GM13977 (cell line): ENCODE data around the gene CYP3A7.
A peak's percentile ranks its signal among the peaks of the same experiment; 100 is the strongest.
"Not testable (repeated sequence)": the region's sequence is repeated elsewhere in the genome, so short reads cannot be mapped to it uniquely, and the experiment has no call there.

Source experiments
- DNase-seq: peaks from one replicate; pipeline ENCODE4 v3.0.0; 2012; ENCODE audit warnings: low spot score
- in situ Hi-C: fragments of 300-500 bp; cut with MboI; formaldehyde crosslinking; loops from one replicate; pipeline ENCODE4 v1.12.0; 2022; ENCODE audit warnings: low sequenced_read_pairs, low pct_unique_long_range_greater_than_20kb, mixed read lengths, inconsistent platforms; ENCODE audit not compliant: unreplicated experiment
- TF ChIP-seq, protein P1 (sequence below): IDR thresholded peaks from 2 replicates; pipeline ENCODE4 v1.5.1; 2012; ENCODE audit warnings: mild to moderate bottlenecking, control low read depth; ENCODE audit not compliant: insufficient read depth; ENCODE audit errors: extremely low read depth, missing control alignments

CYP3A7 gene

DNA sequence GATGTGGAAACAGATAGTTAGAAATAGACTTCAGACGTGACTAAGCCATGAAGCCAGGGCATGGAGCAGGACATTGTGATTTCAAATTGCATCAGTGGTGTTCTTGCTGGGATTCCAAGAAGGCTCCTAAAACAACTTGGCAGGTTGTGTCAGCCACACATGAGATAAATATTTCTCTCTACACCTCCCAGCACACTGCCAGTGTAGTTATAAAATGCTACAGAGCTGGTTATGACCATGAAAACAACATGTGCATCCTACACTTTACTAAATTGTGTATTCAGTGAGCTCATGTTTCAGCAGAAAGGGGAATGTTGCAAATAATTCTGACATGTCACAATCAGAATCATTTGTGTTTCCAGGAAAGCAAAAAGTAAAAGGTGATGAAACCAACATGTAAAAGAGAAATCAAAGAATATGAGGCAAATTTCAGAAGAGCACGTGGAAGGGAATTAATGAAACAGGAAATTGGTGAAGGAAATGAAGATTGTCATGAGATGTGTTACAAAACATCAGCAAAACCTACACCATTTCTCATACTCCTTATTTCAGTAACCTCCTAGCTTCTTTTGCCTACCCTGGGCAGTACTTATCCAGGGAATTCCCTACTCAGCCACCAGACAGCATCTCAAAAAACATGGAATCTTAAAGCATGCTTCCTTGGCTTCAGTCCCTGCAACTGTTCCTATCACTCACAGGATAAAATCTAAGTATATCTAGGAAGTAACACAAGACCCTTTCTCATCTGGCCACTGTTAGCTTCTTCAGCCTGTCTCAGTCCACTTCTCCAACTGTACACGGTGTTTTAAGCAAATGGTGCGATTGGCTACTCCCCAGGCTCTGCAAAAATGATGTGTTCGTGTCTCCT lies 5.8 kb upstream of the CYP3A7 start:
- no peak for DNase-seq
- in situ Hi-C loops = no loop called here
- TF ChIP-seq, protein P1, sequence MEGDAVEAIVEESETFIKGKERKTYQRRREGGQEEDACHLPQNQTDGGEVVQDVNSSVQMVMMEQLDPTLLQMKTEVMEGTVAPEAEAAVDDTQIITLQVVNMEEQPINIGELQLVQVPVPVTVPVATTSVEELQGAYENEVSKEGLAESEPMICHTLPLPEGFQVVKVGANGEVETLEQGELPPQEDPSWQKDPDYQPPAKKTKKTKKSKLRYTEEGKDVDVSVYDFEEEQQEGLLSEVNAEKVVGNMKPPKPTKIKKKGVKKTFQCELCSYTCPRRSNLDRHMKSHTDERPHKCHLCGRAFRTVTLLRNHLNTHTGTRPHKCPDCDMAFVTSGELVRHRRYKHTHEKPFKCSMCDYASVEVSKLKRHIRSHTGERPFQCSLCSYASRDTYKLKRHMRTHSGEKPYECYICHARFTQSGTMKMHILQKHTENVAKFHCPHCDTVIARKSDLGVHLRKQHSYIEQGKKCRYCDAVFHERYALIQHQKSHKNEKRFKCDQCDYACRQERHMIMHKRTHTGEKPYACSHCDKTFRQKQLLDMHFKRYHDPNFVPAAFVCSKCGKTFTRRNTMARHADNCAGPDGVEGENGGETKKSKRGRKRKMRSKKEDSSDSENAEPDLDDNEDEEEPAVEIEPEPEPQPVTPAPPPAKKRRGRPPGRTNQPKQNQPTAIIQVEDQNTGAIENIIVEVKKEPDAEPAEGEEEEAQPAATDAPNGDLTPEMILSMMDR = no peak

DNA sequence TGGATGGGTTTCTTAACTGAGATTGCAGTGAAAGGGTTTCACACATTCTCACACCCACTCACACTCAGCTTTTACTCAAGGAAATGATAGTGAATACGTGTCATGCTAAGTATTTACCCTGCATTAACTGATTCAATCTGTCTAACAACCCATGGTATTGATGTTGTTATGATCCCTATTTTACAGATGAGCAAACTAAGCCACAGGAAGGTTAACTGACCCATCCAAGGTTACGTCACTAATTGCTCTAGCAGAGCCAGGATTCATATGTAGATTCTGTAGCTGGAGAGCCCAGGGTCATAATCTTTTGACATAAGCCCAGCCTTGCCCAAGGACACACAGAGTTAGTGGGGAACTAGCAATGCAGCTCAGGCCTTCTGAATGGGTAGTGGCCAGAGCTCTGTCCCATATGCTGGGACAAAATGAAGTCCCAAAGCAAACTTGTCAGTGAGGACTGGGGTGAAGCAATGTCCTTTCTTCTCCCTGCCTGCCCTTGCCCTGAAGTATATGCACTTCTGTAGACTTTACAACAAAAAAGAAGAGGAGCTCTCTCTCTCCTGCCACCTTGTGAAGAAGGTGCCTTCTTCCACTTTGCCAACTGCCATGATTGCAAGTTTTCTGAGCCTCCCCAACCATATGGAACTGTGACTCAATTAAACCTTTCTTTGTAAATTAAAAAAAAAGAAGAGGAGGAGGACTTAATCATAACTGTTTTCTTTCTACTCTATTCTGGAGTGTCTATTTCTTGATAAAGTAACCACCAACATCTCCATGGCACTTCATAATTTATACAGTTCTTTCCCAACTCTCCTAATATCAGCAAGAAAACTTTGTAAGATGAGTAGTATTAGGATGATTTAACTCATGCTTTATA lies 4.9 kb upstream of the CYP3A7 start:
- DNase-seq = no peak
- in situ Hi-C loops = no loop called here
- TF ChIP-seq, protein P1 = no peak

DNA sequence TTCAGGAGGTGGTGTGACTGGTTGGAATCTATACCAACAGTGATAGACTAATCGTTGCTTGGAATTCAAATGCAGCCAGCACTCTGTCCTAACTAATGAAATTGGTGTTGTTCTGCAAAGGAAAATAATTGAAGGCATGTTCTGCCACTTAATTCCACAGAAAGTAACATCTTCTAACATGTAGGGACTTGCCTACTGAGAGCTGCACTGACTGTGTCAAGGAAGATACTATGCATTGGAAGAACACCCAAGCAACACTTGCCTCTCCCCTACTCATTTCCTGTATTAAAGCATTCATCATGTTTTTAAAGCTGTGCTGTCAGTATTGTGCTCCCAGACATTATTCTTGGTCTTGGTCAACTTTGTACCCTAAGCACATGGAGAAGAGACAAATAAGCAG lies 2.7 kb upstream of the CYP3A7 start:
- TF ChIP-seq, protein P1 = no peak
- no peak for DNase-seq
- in situ Hi-C loops = no loop called here

DNA sequence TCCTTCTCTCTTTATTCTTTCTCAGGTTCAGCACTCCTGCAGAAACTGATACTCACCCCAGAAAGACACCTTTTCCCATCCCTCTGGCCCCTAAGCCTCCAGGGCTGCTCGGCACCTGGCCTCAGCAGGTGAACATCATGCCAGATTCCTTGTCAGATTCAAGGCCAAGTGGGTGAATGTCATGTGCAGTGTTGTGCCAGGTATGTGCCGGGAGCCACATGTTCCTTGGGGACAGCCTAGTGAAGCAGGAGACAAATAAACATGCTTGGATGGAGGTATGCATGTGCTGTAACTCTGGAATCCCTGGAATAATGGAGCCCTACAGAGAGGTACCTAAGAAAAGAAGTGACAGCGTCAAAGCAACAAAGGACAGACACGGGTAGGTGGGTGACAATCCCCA lies 1.7 kb upstream of the CYP3A7 start:
- in situ Hi-C loops, DNase-seq: not testable (repeated sequence)

DNA sequence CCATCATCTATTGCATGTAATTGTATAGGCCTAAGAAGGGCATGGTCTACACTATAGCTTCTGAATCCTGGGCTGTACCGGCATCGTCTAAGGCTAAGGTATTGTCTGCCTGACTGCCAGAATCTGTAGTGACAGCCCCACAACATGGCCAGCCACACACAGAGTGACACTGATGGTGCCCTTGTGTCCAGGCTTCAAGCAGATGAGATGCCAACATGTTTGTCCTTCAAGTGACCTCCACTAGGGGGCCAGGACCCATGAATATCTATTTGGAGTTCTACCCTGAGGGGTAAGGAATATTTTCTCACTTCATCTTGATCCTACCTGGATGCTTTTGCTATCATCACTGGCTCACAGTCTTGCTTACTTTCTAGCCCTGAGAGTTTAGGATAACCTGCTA lies 1.5 kb downstream of the CYP3A7 start:
- no peak for DNase-seq
- TF ChIP-seq, protein P1 = peak; percentile 42
- in situ Hi-C loops = no loop called here

DNA sequence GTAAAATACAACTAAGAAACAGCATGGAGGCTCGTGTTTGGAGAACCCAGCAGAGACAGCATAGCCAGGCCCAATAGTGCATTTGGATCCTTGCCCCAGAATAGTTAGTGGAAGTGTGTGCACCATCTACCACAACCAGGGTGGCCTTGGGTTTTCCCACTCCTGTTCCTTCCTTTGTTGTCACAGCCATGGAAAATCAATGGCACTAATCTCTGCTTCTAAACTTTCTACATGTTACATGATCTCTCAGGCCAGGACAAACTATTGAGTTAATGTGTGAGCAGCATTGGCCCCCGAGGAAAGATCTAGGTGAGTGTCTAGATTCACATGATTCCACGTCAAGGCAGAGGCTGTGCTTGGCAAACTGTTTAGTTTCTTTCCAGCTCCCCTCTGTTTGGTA lies 2.0 kb downstream of the CYP3A7 start:
- no peak for DNase-seq
- in situ Hi-C loops = no loop called here
- TF ChIP-seq, protein P1 = no peak
